HUES48 (cell line): ENCODE measurements around the gene STX1B.

Experiments
- H3K27ac ChIP-seq: one replicate; pipeline ENCODE4 v1.7.0; 2013; ENCODE audit warnings: low read depth, low read length, inconsistent platforms
- H3K27me3 ChIP-seq: 2 replicates; pipeline ENCODE4 v1.6.1; 2013; ENCODE audit warnings: mild to moderate bottlenecking, low read length; ENCODE audit not compliant: control insufficient read depth, insufficient read depth
- H3K36me3 ChIP-seq: 2 replicates; pipeline ENCODE4 v1.6.1; 2013; ENCODE audit warnings: low read length; ENCODE audit not compliant: control insufficient read depth, insufficient read depth
- H3K4me1 ChIP-seq: 2 replicates; pipeline ENCODE4 v1.6.1; 2013; ENCODE audit warnings: mild to moderate bottlenecking, low read length; ENCODE audit not compliant: control insufficient read depth, insufficient read depth
- H3K4me3 ChIP-seq: 2 replicates; pipeline ENCODE4 v1.5.1; 2013; ENCODE audit warnings: mild to moderate bottlenecking, low read depth, low read length
- H3K9ac ChIP-seq: 2 replicates; pipeline ENCODE4 v1.6.1; 2013; ENCODE audit warnings: mild to moderate bottlenecking, low read depth, low read length, moderate library complexity
- H3K9me3 ChIP-seq: 2 replicates; pipeline ENCODE4 v1.6.1; 2013; ENCODE audit warnings: low read length; ENCODE audit not compliant: control insufficient read depth, insufficient read depth

The STX1B gene

GRCh38 chr16:31002862-31003341 is 7.5 kb downstream of the STX1B start:
- no peaks in the 10 kb centered on the region for H3K9me3 ChIP-seq
- peaks cover 9% of the 10 kb centered on the region for H3K4me1 ChIP-seq
- H3K9ac ChIP-seq, result no peak overlapping the region
- H3K36me3 ChIP-seq, result no peaks in the 10 kb centered on the region
- H3K27ac ChIP-seq, result no peak overlapping the region
- no peaks in the 10 kb centered on the region; the same call in 1 of the 2 replicates for H3K27me3 ChIP-seq
- H3K4me3 ChIP-seq, result no peak overlapping the region

- H3K4me1 ChIP-seq, result peaks cover 13% of the 10 kb centered on the region
- H3K27me3 ChIP-seq, result no peaks in the 10 kb centered on the region; the same call in 1 of the 2 replicates
- no peaks in the 10 kb centered on the region for H3K9me3 ChIP-seq
- H3K4me3 ChIP-seq, result no peak overlapping the region
- no peaks in the 10 kb centered on the region for H3K36me3 ChIP-seq
- no peak overlapping the region for H3K27ac ChIP-seq
- H3K9ac ChIP-seq, result no peak overlapping the region
Measured at GRCh38 chr16:31002250-31002700, 8.2 kb downstream of the STX1B start.

GRCh38 chr16:31001507-31002249 is 8.8 kb downstream of the STX1B start:
- H3K4me3 ChIP-seq, result no peak overlapping the region
- no peak overlapping the region for H3K27ac ChIP-seq
- H3K27me3 ChIP-seq, result no peaks in the 10 kb centered on the region; the same call in 1 of the 2 replicates
- H3K36me3 ChIP-seq, result no peaks in the 10 kb centered on the region
- no peaks in the 10 kb centered on the region for H3K9me3 ChIP-seq
- no peak overlapping the region for H3K9ac ChIP-seq
- peaks cover 13% of the 10 kb centered on the region for H3K4me1 ChIP-seq

GRCh38 chr16:31000671-31001382 is 9.6 kb downstream of the STX1B start:
- no peak overlapping the region for H3K27ac ChIP-seq
- H3K9ac ChIP-seq, result no peak overlapping the region
- no peaks in the 10 kb centered on the region; the same call in 1 of the 2 replicates for H3K27me3 ChIP-seq

GRCh38 chr16:30998852-30999761 is 11.3 kb downstream of the STX1B start:
- Histone ChIP-seq H3K36me3 (no peaks in the 10 kb centered on the region), H3K27ac (peak overlapping the region; percentile 60), H3K27me3 (no peaks in the 10 kb centered on the region; the same call in 1 of the 2 replicates), H3K9ac (no peak overlapping the region), H3K4me3 (no peak overlapping the region), H3K9me3 (no peaks in the 10 kb centered on the region), H3K4me1 (peaks cover 18% of the 10 kb centered on the region)

More at GRCh38 chr16:31000671-31001382, 9.6 kb downstream of the STX1B start:
- H3K36me3 ChIP-seq, result no peaks in the 10 kb centered on the region
- no peaks in the 10 kb centered on the region for H3K9me3 ChIP-seq
- H3K4me3 ChIP-seq, result no peak overlapping the region
- H3K4me1 ChIP-seq, result peaks cover 18% of the 10 kb centered on the region

- H3K9ac ChIP-seq, result peak overlapping the region; percentile 1; the same call in 1 of the 2 replicates
- peak overlapping the region; percentile 62 for H3K4me3 ChIP-seq
- no peaks in the 10 kb centered on the region for H3K9me3 ChIP-seq
- H3K27ac ChIP-seq, result peak overlapping the region; percentile 60
- peaks cover 18% of the 10 kb centered on the region for H3K4me1 ChIP-seq
- H3K27me3 ChIP-seq, result no peaks in the 10 kb centered on the region; the same call in 1 of the 2 replicates
- H3K36me3 ChIP-seq, result no peaks in the 10 kb centered on the region
Measured at GRCh38 chr16:30997725-30998711, 12.4 kb downstream of the STX1B start.

GRCh38 chr16:30996985-30997724 is 13.3 kb downstream of the STX1B start:
- no peaks in the 10 kb centered on the region for H3K36me3 ChIP-seq
- H3K9ac ChIP-seq, result peak overlapping the region; percentile 4; the same call in 1 of the 2 replicates
- H3K27me3 ChIP-seq, result no peaks in the 10 kb centered on the region; the same call in 1 of the 2 replicates
- peaks cover 18% of the 10 kb centered on the region for H3K4me1 ChIP-seq
- H3K27ac ChIP-seq, result peak overlapping the region; percentile 26
- no peaks in the 10 kb centered on the region for H3K9me3 ChIP-seq
- H3K4me3 ChIP-seq, result peak overlapping the region; percentile 68

GRCh38 chr16:30996324-30996984 is 14.0 kb downstream of the STX1B start:
- Histone ChIP-seq H3K36me3 (no peaks in the 10 kb centered on the region), H3K9me3 (no peaks in the 10 kb centered on the region), H3K4me3 (peak overlapping the region; percentile 68), H3K27ac (peak overlapping the region; percentile 26), H3K4me1 (peaks cover 18% of the 10 kb centered on the region), H3K9ac (0 out of 2 replicates have a peak overlapping the region, but pooled peaks have one; percentile 4), H3K27me3 (no peaks in the 10 kb centered on the region; the same call in 1 of the 2 replicates)

GRCh38 chr16:30995927-30996323 is 14.5 kb downstream of the STX1B start:
- peaks cover 18% of the 10 kb centered on the region for H3K4me1 ChIP-seq
- H3K36me3 ChIP-seq, result peaks cover 3% of the 10 kb centered on the region; the same call in 1 of the 2 replicates
- H3K4me3 ChIP-seq, result peak overlapping the region; percentile 68; the same call in 1 of the 2 replicates
- no peak overlapping the region for H3K9ac ChIP-seq
- H3K27me3 ChIP-seq, result no peaks in the 10 kb centered on the region; the same call in 1 of the 2 replicates
- H3K27ac ChIP-seq, result peak overlapping the region; percentile 26
- no peaks in the 10 kb centered on the region for H3K9me3 ChIP-seq
